Measurements from ENCODE around the gene POU1F1. TPM values are rescaled to one million over a fixed set of nuclear protein-coding genes. Genes with fewer than 3 reads are reported as not detected.

Gene POU1F1, protein sequence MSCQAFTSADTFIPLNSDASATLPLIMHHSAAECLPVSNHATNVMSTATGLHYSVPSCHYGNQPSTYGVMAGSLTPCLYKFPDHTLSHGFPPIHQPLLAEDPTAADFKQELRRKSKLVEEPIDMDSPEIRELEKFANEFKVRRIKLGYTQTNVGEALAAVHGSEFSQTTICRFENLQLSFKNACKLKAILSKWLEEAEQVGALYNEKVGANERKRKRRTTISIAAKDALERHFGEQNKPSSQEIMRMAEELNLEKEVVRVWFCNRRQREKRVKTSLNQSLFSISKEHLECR
- total RNA-seq (not detected), polyA plus RNA-seq (not detected)
- long read RNA-seq, donor 1 = 0 reads
- long read RNA-seq, donor 2 = 0 reads

DNA sequence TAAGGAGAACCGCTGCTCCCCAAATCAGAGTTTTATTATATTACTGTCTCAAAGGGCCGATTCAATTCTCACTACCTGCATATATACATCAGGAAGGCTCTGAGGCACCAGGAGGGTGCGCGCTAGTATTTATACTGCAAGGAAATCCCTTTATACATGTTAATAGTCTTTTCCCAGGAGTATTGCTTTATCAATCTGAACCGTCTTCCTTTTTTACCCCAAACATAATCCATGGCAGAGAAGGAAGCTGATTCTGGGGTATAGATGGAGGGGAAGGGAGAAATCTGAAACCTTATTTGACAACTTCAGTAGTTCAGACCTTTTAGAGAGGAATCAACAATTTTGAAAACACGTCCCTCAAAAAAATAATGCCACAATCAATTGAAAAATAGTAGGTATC, at the start of gene POU1F1:
Gene POU1F1, minus strand, starts transcription at position 101 of the 400 bp plus-strand sequence. CDS start 122 bp downstream, outside the sequence.
- Histone ChIP-seq H3K27me3 (ENCODE audit: control insufficient read depth in 1 of 2, insufficient read depth in 2 of 2, low read length in 1 of 2) (no peaks in the 10 kb centered on the region), H3K27ac (ENCODE audit: low read depth in 1 of 2, low read length in 2 of 2) (no peak within 1 kb of the TSS), H3K4me3 (ENCODE audit: low read length in 2 of 2) (no peak within 1 kb of the TSS), H3K36me3 (ENCODE audit: control insufficient read depth in 1 of 2, insufficient read depth in 2 of 2, low read length in 1 of 2) (no peaks in the 10 kb centered on the region), H3K9me3 (ENCODE audit: control insufficient read depth, low read length) (no peaks in the 10 kb centered on the region), H3K4me1 (ENCODE audit: control insufficient read depth in 1 of 2, insufficient read depth in 2 of 2, low read length in 2 of 2) (no peaks in the 10 kb centered on the region)
- ATAC-seq (ENCODE audit: low FRiP score) (no peak), DNase-seq (no peak)
- intact Hi-C loops (cut with DNase I) = no loop called here
- WGBS, 2 donors = 72 to 82% methylated on average over 6 of the region's 6 CpGs

DNA sequence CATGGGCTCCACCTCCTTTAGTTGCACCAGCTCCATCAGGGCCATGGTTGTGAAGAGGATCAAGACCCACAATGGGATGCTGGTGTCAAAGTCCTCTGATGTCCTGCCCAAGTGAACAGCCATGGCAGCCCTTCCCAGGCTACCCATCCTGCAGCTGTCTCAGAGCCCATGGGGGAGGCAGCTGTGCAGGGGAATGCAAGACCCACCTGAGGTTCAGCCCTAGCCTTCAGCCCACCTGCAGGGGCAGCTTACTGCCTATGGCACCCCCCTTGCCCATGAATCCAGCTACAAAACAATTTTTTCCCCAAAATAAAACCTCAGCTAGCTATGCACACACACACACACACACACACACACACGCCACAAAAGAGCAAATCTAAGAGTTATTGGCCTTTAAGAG, 48.2 kb upstream of the POU1F1 start:
- DNase-seq = no peak
- WGBS, 2 donors = 61 to 78% methylated on average over 1 of the region's 1 CpG
- no peak for ATAC-seq (ENCODE audit: low FRiP score)
- Histone ChIP-seq H3K4me3 (ENCODE audit: low read length in 2 of 2) (no peak overlapping the region), H3K27me3 (ENCODE audit: control insufficient read depth in 1 of 2, insufficient read depth in 2 of 2, low read length in 1 of 2) (no peaks in the 10 kb centered on the region), H3K27ac (ENCODE audit: low read depth in 1 of 2, low read length in 2 of 2) (no peak overlapping the region), H3K36me3 (ENCODE audit: control insufficient read depth in 1 of 2, insufficient read depth in 2 of 2, low read length in 1 of 2) (no peaks in the 10 kb centered on the region), H3K4me1 (ENCODE audit: control insufficient read depth in 1 of 2, insufficient read depth in 2 of 2, low read length in 2 of 2) (no peaks in the 10 kb centered on the region), H3K9me3 (ENCODE audit: control insufficient read depth, low read length) (no peaks in the 10 kb centered on the region)
- intact Hi-C loops (cut with DNase I) = no loop called here

DNA sequence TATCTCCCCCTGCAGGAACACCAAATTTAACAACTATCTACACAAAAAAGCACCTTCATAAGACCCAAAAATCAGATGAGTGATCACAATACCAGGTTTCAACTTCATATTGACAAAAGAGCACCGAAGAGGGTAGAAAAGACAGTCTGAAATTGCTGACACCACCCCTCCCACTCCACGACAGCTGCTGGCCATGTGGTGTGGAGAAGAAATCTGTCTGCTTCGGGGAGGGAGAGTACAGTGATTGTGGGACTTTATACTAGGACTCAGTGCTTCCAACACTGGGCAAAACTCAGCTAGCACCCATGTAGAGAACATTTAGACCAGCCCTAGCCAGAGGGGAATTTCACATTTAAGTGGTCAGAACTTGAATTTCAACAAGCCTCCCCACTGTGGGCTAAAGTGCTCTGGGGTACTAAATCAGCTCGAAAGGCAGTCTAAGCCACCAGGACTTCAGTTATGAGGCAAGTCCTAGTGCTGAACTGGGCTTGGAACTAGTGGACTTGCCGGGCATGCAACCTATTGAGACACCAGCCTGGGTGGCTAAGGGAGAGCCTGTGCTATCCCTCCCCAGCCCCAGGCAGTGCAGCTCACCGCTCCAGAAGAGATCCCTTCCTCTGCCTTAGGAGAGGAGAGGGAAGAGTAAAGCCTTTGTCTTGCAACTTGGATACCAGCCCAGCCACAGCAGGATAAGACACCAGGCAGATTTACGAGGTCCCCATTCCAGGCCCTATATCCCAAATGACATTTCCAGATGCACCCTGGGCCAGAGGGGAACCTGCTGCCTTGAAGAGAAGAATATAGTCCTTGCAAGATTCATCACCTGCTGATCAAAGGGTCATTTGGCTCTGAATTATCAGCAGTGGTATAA, 44.6 kb upstream of the POU1F1 start:
- intact Hi-C loops (cut with DNase I) = no loop called here
- 73 to 80% methylated on average over 7 of the region's 7 CpGs for WGBS, 2 donors
- Histone ChIP-seq H3K27ac (ENCODE audit: low read depth in 1 of 2, low read length in 2 of 2) (no peak overlapping the region), H3K36me3 (ENCODE audit: control insufficient read depth in 1 of 2, insufficient read depth in 2 of 2, low read length in 1 of 2) (no peaks in the 10 kb centered on the region), H3K9me3 (ENCODE audit: control insufficient read depth, low read length) (no peaks in the 10 kb centered on the region), H3K4me1 (ENCODE audit: control insufficient read depth in 1 of 2, insufficient read depth in 2 of 2, low read length in 2 of 2) (no peaks in the 10 kb centered on the region), H3K4me3 (ENCODE audit: low read length in 2 of 2) (no peak overlapping the region), H3K27me3 (ENCODE audit: control insufficient read depth in 1 of 2, insufficient read depth in 2 of 2, low read length in 1 of 2) (no peaks in the 10 kb centered on the region)
- DNase-seq (no peak), ATAC-seq (ENCODE audit: low FRiP score) (peak; percentile 46)

DNA sequence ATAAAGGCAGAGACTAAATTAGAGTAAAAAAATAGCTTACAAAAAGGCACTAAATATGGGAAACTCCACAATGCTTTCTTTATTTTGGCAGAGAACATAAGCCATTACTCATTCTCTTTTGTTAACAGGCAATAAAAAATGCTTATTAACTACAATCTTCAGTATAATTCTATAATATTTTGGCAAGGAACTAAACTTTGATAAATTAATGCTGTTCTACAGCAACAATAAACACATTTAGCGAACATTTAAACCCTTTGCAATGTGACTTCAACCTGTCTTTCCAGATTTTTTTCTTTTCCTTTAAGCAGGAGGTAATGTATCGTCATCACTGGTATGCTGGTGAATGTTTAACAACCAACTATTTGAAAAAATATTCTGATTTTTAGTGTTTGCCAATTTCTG, 42.2 kb upstream of the POU1F1 start:
- ATAC-seq (ENCODE audit: low FRiP score) (no peak), DNase-seq (no peak)
- Histone ChIP-seq H3K27me3 (ENCODE audit: control insufficient read depth in 1 of 2, insufficient read depth in 2 of 2, low read length in 1 of 2) (no peaks in the 10 kb centered on the region), H3K4me1 (ENCODE audit: control insufficient read depth in 1 of 2, insufficient read depth in 2 of 2, low read length in 2 of 2) (no peaks in the 10 kb centered on the region), H3K9me3 (ENCODE audit: control insufficient read depth, low read length) (no peaks in the 10 kb centered on the region), H3K36me3 (ENCODE audit: control insufficient read depth in 1 of 2, insufficient read depth in 2 of 2, low read length in 1 of 2) (no peaks in the 10 kb centered on the region), H3K4me3 (ENCODE audit: low read length in 2 of 2) (no peak overlapping the region), H3K27ac (ENCODE audit: low read depth in 1 of 2, low read length in 2 of 2) (no peak overlapping the region)
- 16 to 21% methylated on average over 2 of the region's 2 CpGs for WGBS, 2 donors
- intact Hi-C loops (cut with DNase I) = no loop called here

DNA sequence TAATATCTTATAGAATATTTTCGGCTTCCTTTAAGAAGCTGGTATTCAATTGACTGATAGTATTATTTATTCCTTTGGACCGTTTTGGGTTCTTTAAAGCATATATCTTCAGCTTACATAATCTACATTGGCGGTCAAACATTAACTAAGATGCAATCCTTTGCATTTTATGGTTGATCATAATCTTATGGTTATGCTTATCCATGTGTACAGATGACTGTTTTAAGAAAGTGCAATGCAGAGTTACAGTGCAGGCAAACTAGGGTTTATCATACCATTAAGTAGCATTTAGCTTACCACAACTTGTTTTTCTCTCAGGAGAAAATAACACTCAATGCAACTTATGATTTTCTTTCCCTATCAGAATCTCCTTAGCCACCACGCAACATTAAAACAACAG, 41.4 kb upstream of the POU1F1 start:
- ATAC-seq (ENCODE audit: low FRiP score) (no peak), DNase-seq (no peak)
- Histone ChIP-seq H3K27ac (ENCODE audit: low read depth in 1 of 2, low read length in 2 of 2) (no peak overlapping the region), H3K27me3 (ENCODE audit: control insufficient read depth in 1 of 2, insufficient read depth in 2 of 2, low read length in 1 of 2) (no peaks in the 10 kb centered on the region), H3K4me1 (ENCODE audit: control insufficient read depth in 1 of 2, insufficient read depth in 2 of 2, low read length in 2 of 2) (no peaks in the 10 kb centered on the region), H3K4me3 (ENCODE audit: low read length in 2 of 2) (no peak overlapping the region), H3K9me3 (ENCODE audit: control insufficient read depth, low read length) (no peaks in the 10 kb centered on the region), H3K36me3 (ENCODE audit: control insufficient read depth in 1 of 2, insufficient read depth in 2 of 2, low read length in 1 of 2) (no peaks in the 10 kb centered on the region)
- intact Hi-C loops (cut with DNase I) = no loop called here
- 70 to 87% methylated on average over 4 of the region's 4 CpGs for WGBS, 2 donors

DNA sequence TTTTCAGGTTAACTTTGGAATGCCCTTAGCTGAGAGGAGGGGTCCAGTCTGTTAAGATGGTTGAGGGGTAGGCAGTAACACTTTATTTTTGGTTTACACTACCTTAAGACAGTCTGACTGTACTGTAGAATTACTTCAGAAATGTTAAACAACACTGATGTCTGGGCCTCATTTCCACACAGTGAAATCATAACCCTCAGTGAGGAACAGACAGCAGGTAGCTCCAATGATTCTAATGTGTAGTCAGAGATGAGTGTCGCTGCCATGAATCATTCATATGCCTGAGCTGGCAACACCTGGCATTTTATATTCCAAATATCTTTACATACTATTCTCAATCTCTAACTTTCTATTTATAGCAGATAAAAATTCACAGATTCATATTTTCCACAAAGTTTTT, 37.3 kb upstream of the POU1F1 start:
- Histone ChIP-seq H3K36me3 (ENCODE audit: control insufficient read depth in 1 of 2, insufficient read depth in 2 of 2, low read length in 1 of 2) (no peaks in the 10 kb centered on the region), H3K27ac (ENCODE audit: low read depth in 1 of 2, low read length in 2 of 2) (no peak overlapping the region), H3K27me3 (ENCODE audit: control insufficient read depth in 1 of 2, insufficient read depth in 2 of 2, low read length in 1 of 2) (no peaks in the 10 kb centered on the region), H3K4me3 (ENCODE audit: low read length in 2 of 2) (no peak overlapping the region), H3K4me1 (ENCODE audit: control insufficient read depth in 1 of 2, insufficient read depth in 2 of 2, low read length in 2 of 2) (no peaks in the 10 kb centered on the region), H3K9me3 (ENCODE audit: control insufficient read depth, low read length) (no peaks in the 10 kb centered on the region)
- 90 to 97% methylated on average over 1 of the region's 1 CpG for WGBS, 2 donors
- ATAC-seq (ENCODE audit: low FRiP score) (no peak), DNase-seq (no peak)
- intact Hi-C loops (cut with DNase I) = no loop called here

DNA sequence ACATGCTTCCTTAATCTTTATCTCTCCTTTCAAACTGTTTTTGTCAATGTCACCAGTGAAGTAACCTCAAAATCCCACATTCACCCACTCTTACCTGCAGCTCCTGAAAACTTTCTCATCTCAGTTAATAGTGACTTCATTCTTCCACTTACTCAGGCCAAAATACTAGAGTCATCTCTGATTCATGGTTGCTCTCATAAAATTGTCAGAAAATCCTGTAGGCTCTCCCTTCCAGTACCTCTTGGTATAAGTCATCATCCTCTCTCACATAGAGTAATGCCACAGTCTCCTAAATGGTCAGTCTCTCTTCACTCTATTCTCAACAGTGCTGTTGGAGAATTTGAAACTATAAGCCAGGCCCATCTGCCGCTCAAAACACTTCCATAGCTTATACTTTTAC, 34.9 kb upstream of the POU1F1 start:
- no peaks in the 10 kb centered on the region for H3K36me3 ChIP-seq (ENCODE audit: control insufficient read depth in 1 of 2, insufficient read depth in 2 of 2, low read length in 1 of 2)
- no peak overlapping the region for H3K27ac ChIP-seq (ENCODE audit: low read depth in 1 of 2, low read length in 2 of 2)
- H3K4me1 ChIP-seq (ENCODE audit: control insufficient read depth in 1 of 2, insufficient read depth in 2 of 2, low read length in 2 of 2) = no peaks in the 10 kb centered on the region
- intact Hi-C loops (cut with DNase I) = no loop called here
- 92 to 96% methylated on average over 1 of the region's 1 CpG for WGBS, 2 donors
- H3K9me3 ChIP-seq (ENCODE audit: control insufficient read depth, low read length) = no peaks in the 10 kb centered on the region
- no peak overlapping the region for H3K4me3 ChIP-seq (ENCODE audit: low read length in 2 of 2)
- DNase-seq (no peak), ATAC-seq (ENCODE audit: low FRiP score) (no peak)
- no peaks in the 10 kb centered on the region for H3K27me3 ChIP-seq (ENCODE audit: control insufficient read depth in 1 of 2, insufficient read depth in 2 of 2, low read length in 1 of 2)

DNA sequence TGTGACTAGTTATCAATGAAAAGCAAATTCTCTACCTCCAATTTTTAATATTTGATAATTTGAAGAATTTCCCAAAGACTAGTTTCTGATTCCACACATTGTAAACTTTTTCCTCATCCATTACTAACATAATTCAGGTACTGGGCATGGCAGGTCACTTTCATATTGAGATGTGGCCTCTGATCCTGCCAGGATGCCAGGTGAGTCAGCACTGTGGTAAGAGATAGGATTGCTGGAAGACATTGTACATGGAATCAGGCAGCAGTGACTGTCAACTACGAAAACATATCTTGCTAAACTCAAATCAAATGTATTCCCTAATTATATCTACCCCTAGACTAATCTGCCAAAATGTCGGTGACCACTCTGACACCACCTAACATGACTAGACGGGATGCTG, 33.2 kb upstream of the POU1F1 start:
- 59 to 85% methylated on average over 3 of the region's 3 CpGs for WGBS, 2 donors
- Histone ChIP-seq H3K27me3 (ENCODE audit: control insufficient read depth in 1 of 2, insufficient read depth in 2 of 2, low read length in 1 of 2) (no peaks in the 10 kb centered on the region), H3K4me1 (ENCODE audit: control insufficient read depth in 1 of 2, insufficient read depth in 2 of 2, low read length in 2 of 2) (no peaks in the 10 kb centered on the region), H3K36me3 (ENCODE audit: control insufficient read depth in 1 of 2, insufficient read depth in 2 of 2, low read length in 1 of 2) (no peaks in the 10 kb centered on the region), H3K9me3 (ENCODE audit: control insufficient read depth, low read length) (no peaks in the 10 kb centered on the region), H3K4me3 (ENCODE audit: low read length in 2 of 2) (no peak overlapping the region), H3K27ac (ENCODE audit: low read depth in 1 of 2, low read length in 2 of 2) (no peak overlapping the region)
- intact Hi-C loops (cut with DNase I) = no loop called here
- DNase-seq (no peak), ATAC-seq (ENCODE audit: low FRiP score) (no peak)

DNA sequence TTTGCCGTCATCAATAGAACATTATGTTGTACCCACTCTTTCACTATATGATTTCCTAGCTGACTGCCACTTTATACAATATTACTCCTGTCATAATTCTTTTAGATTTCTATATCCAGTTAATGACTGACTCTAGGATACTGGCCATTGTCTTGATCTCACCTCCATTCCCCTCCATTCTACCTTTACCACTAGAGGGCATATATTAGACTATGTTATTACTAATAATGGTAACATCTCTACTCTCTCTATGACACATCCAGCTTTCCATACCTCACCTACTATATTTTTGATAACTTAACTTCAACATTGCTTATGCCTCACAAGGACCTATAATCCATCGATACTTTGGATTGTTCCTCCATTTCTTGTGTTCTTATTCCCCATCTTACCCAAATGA, 31.4 kb upstream of the POU1F1 start:
- Histone ChIP-seq H3K36me3 (ENCODE audit: control insufficient read depth in 1 of 2, insufficient read depth in 2 of 2, low read length in 1 of 2) (no peaks in the 10 kb centered on the region), H3K4me3 (ENCODE audit: low read length in 2 of 2) (no peak overlapping the region), H3K27ac (ENCODE audit: low read depth in 1 of 2, low read length in 2 of 2) (no peak overlapping the region), H3K27me3 (ENCODE audit: control insufficient read depth in 1 of 2, insufficient read depth in 2 of 2, low read length in 1 of 2) (no peaks in the 10 kb centered on the region), H3K9me3 (ENCODE audit: control insufficient read depth, low read length) (no peaks in the 10 kb centered on the region), H3K4me1 (ENCODE audit: control insufficient read depth in 1 of 2, insufficient read depth in 2 of 2, low read length in 2 of 2) (no peaks in the 10 kb centered on the region)
- 94 to 96% methylated on average over 2 of the region's 2 CpGs for WGBS, 2 donors
- ATAC-seq (ENCODE audit: low FRiP score) = no peak
- intact Hi-C loops (cut with DNase I) = no loop called here
- DNase-seq = no peak

All from aorta (tissue), 5 donors.